ENCODE results near the gene KRT37.

GRCh38 chr17:41452281-41452680, 27.9 kb upstream of the KRT37 start:
- TF ChIP-seq CTCF (IDR thresholded peaks at IDR 0.05; ENCODE audit: low read depth, low read length) (no peak), EZH2phosphoT487 (IDR thresholded peaks at IDR 0.05; ENCODE audit: low read depth) (no peak)

All from OCI-LY3 (cell line).